GM12873 (cell line): ENCODE measurements around the gene LGALS3.

Source experiments
- TF ChIP-seq, protein P1 (sequence below): IDR thresholded peaks from 2 replicates; pipeline ENCODE4 v1.5.1; 2012; ENCODE audit warnings: low read depth, mild to moderate bottlenecking, moderate library complexity, low read length, control low read depth; ENCODE audit not compliant: insufficient read depth; ENCODE audit errors: missing control alignments

LGALS3 gene

GRCh38 chr14:55129086-55129427, at the start of gene LGALS3:
LGALS3 (plus strand) TSS chr14:55129252; CDS start chr14:55137374, 8,122 bp downstream.
- TF ChIP-seq, protein P1, sequence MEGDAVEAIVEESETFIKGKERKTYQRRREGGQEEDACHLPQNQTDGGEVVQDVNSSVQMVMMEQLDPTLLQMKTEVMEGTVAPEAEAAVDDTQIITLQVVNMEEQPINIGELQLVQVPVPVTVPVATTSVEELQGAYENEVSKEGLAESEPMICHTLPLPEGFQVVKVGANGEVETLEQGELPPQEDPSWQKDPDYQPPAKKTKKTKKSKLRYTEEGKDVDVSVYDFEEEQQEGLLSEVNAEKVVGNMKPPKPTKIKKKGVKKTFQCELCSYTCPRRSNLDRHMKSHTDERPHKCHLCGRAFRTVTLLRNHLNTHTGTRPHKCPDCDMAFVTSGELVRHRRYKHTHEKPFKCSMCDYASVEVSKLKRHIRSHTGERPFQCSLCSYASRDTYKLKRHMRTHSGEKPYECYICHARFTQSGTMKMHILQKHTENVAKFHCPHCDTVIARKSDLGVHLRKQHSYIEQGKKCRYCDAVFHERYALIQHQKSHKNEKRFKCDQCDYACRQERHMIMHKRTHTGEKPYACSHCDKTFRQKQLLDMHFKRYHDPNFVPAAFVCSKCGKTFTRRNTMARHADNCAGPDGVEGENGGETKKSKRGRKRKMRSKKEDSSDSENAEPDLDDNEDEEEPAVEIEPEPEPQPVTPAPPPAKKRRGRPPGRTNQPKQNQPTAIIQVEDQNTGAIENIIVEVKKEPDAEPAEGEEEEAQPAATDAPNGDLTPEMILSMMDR: no peak

GRCh38 chr14:55084401-55085059, 44.5 kb upstream of the LGALS3 start:
- TF ChIP-seq, protein P1: no peak

- TF ChIP-seq, protein P1: no peak
Observed at GRCh38 chr14:55085060-55085660, 43.9 kb upstream of the LGALS3 start.

GRCh38 chr14:55086938-55087337, 42.1 kb upstream of the LGALS3 start:
- TF ChIP-seq, protein P1: no peak

- TF ChIP-seq, protein P1: no peak
Observed at GRCh38 chr14:55088356-55088755, 40.7 kb upstream of the LGALS3 start.

DNA sequence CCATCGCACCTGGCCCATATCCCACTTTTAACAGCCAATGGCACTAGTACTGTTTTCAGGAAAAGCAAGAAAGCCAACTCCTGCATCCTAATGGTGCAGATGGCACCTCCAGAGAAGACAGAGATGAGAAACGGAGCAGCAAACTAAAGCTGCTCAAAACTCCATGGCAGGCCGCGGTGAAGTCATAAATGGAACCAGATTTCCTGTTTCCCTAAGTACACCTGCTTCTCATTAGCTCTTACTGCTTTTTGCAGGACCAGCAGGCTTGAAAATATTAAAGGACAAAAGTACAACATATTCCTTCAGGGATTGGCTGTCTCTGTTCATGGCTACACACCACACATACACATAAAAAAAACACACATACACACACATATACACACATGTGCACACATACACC, 36.7 kb upstream of the LGALS3 start:
- TF ChIP-seq, protein P1: no peak

GRCh38 chr14:55094292-55095157, 34.5 kb upstream of the LGALS3 start:
- TF ChIP-seq, protein P1: no peak
